ENCODE results near the gene KLK10.

The KLK10 gene

GRCh38 chr19:51019544-51019925 lies at the start of gene KLK10:
Gene KLK10 (minus strand): TSS chr19:51019709. CDS start chr19:51019130, 579 bp downstream.
- no peak for DNase-seq (ENCODE audit: extremely low read depth in 1 of 2, low read depth in 1 of 2)

GRCh38 chr19:51066393-51067186 lies 47.1 kb upstream of the KLK10 start:
- DNase-seq (ENCODE audit: extremely low read depth in 1 of 2, low read depth in 1 of 2), result no peak

- no peak for DNase-seq (ENCODE audit: extremely low read depth in 1 of 2, low read depth in 1 of 2)
Observed at GRCh38 chr19:51065221-51065960, 45.9 kb upstream of the KLK10 start.

GRCh38 chr19:51064534-51065220 lies 45.2 kb upstream of the KLK10 start, which contains the start of gene KLK13:
Gene KLK13 (minus strand): TSS chr19:51065092. CDS start chr19:51065067, 25 bp downstream.
- no peak for DNase-seq (ENCODE audit: extremely low read depth in 1 of 2, low read depth in 1 of 2)

- DNase-seq (ENCODE audit: extremely low read depth in 1 of 2, low read depth in 1 of 2), result no peak
Observed at GRCh38 chr19:51063664-51064063, 44.2 kb upstream of the KLK10 start.

GRCh38 chr19:51060973-51061372 lies 41.5 kb upstream of the KLK10 start:
- DNase-seq (ENCODE audit: extremely low read depth in 1 of 2, low read depth in 1 of 2), result no peak

GRCh38 chr19:51060336-51060735 lies 40.8 kb upstream of the KLK10 start:
- no peak for DNase-seq (ENCODE audit: extremely low read depth in 1 of 2, low read depth in 1 of 2)

GRCh38 chr19:51059715-51060114 lies 40.2 kb upstream of the KLK10 start:
- DNase-seq (ENCODE audit: extremely low read depth in 1 of 2, low read depth in 1 of 2), result no peak

- no peak for DNase-seq (ENCODE audit: extremely low read depth in 1 of 2, low read depth in 1 of 2)
Observed at GRCh38 chr19:51055866-51056265, 36.4 kb upstream of the KLK10 start.

- no peak for DNase-seq (ENCODE audit: extremely low read depth in 1 of 2, low read depth in 1 of 2)
Observed at GRCh38 chr19:51047031-51047335, 27.5 kb upstream of the KLK10 start.

GRCh38 chr19:51044327-51044726 lies 24.8 kb upstream of the KLK10 start:
- no peak for DNase-seq (ENCODE audit: extremely low read depth in 1 of 2, low read depth in 1 of 2)

GRCh38 chr19:51043497-51043896 lies 24.0 kb upstream of the KLK10 start:
- DNase-seq (ENCODE audit: extremely low read depth in 1 of 2, low read depth in 1 of 2), result no peak

- DNase-seq (ENCODE audit: extremely low read depth in 1 of 2, low read depth in 1 of 2), result no peak
Observed at GRCh38 chr19:51040151-51040550, 20.6 kb upstream of the KLK10 start.

- DNase-seq (ENCODE audit: extremely low read depth in 1 of 2, low read depth in 1 of 2), result no peak
Observed at GRCh38 chr19:51036519-51036918, 17.0 kb upstream of the KLK10 start.

- no peak for DNase-seq (ENCODE audit: extremely low read depth in 1 of 2, low read depth in 1 of 2)
Observed at GRCh38 chr19:51034704-51035103, 15.2 kb upstream of the KLK10 start, which contains the start of gene KLK12. Gene KLK12 (minus strand): TSS chr19:51035002. CDS start chr19:51034621, 381 bp downstream.

GRCh38 chr19:51031880-51032225 lies 12.3 kb upstream of the KLK10 start:
- DNase-seq (ENCODE audit: extremely low read depth in 1 of 2, low read depth in 1 of 2), result no peak

- no peak for DNase-seq (ENCODE audit: extremely low read depth in 1 of 2, low read depth in 1 of 2)
Observed at GRCh38 chr19:51031220-51031879, 11.8 kb upstream of the KLK10 start.

GRCh38 chr19:51030631-51031030 lies 11.1 kb upstream of the KLK10 start:
- DNase-seq (ENCODE audit: extremely low read depth in 1 of 2, low read depth in 1 of 2), result no peak

- DNase-seq (ENCODE audit: extremely low read depth in 1 of 2, low read depth in 1 of 2), result no peak
Observed at GRCh38 chr19:51029718-51030117, 10.2 kb upstream of the KLK10 start.

- no peak for DNase-seq (ENCODE audit: extremely low read depth in 1 of 2, low read depth in 1 of 2)
Observed at GRCh38 chr19:51027873-51028272, 8.4 kb upstream of the KLK10 start.

GRCh38 chr19:51027126-51027806 lies 7.8 kb upstream of the KLK10 start:
- DNase-seq (ENCODE audit: extremely low read depth in 1 of 2, low read depth in 1 of 2), result no peak
